KMS-11 (cell line): ENCODE data around the gene ZAP70.

Experiments
- H2AFZ ChIP-seq: fragments of 200-600 bp; sonication (generic); 2 replicates; pipeline ENCODE4 v1.6.1; 2016; ENCODE audit warnings: antibody characterized with exemption, mixed run types, low read depth
- H3K27ac ChIP-seq: fragments of 200-600 bp; sonication (generic); 2 replicates; pipeline ENCODE4 v1.6.1; 2016; ENCODE audit warnings: mild to moderate bottlenecking, mixed run types
- H3K27me3 ChIP-seq: fragments of 200-600 bp; sonication (generic); 2 replicates; pipeline ENCODE4 v1.6.1; 2017; ENCODE audit warnings: mild to moderate bottlenecking, low read depth, mixed run types, moderate library complexity; ENCODE audit not compliant: insufficient read depth
- H3K36me3 ChIP-seq: fragments of 200-600 bp; sonication (generic); 2 replicates; pipeline ENCODE4 v1.6.1; 2017; ENCODE audit warnings: mild to moderate bottlenecking, mixed run types; ENCODE audit not compliant: insufficient read depth
- H3K4me1 ChIP-seq: fragments of 200-600 bp; sonication (generic); 2 replicates; pipeline ENCODE4 v1.6.1; 2016; ENCODE audit warnings: mild to moderate bottlenecking, low read depth, mixed run types; ENCODE audit not compliant: poor library complexity, severe bottlenecking
- H3K4me2 ChIP-seq: fragments of 200-600 bp; sonication (generic); 2 replicates; pipeline ENCODE4 v1.7.0; 2016; ENCODE audit warnings: mild to moderate bottlenecking, mixed run types
- H3K4me3 ChIP-seq: fragments of 200-600 bp; sonication (generic); IDR thresholded peaks from 2 replicates; pipeline ENCODE4 v1.6.1; 2017; ENCODE audit warnings: low read depth, low read length, mixed read lengths; ENCODE audit not compliant: insufficient read depth
- H3K79me2 ChIP-seq: fragments of 200-600 bp; sonication (generic); 2 replicates; pipeline ENCODE4 v1.6.1; 2016; ENCODE audit warnings: low read depth, mixed run types; ENCODE audit not compliant: insufficient read depth
- H3K9ac ChIP-seq: fragments of 200-600 bp; sonication (generic); 2 replicates; pipeline ENCODE4 v1.6.1; 2016; ENCODE audit warnings: mild to moderate bottlenecking, mixed run types
- H4K20me1 ChIP-seq: fragments of 200-600 bp; sonication (generic); 2 replicates; pipeline ENCODE4 v1.6.1; 2016; ENCODE audit warnings: mild to moderate bottlenecking, mixed run types; ENCODE audit not compliant: insufficient read depth
- TF ChIP-seq, protein P1 (sequence below): fragments of 200-600 bp; sonication (generic); conservative IDR thresholded peaks from 2 replicates; pipeline ENCODE4 v1.6.1; 2017; ENCODE audit warnings: low read depth, mild to moderate bottlenecking, antibody characterized with exemption, low read length, moderate library complexity, mixed read lengths

The ZAP70 gene

DNA sequence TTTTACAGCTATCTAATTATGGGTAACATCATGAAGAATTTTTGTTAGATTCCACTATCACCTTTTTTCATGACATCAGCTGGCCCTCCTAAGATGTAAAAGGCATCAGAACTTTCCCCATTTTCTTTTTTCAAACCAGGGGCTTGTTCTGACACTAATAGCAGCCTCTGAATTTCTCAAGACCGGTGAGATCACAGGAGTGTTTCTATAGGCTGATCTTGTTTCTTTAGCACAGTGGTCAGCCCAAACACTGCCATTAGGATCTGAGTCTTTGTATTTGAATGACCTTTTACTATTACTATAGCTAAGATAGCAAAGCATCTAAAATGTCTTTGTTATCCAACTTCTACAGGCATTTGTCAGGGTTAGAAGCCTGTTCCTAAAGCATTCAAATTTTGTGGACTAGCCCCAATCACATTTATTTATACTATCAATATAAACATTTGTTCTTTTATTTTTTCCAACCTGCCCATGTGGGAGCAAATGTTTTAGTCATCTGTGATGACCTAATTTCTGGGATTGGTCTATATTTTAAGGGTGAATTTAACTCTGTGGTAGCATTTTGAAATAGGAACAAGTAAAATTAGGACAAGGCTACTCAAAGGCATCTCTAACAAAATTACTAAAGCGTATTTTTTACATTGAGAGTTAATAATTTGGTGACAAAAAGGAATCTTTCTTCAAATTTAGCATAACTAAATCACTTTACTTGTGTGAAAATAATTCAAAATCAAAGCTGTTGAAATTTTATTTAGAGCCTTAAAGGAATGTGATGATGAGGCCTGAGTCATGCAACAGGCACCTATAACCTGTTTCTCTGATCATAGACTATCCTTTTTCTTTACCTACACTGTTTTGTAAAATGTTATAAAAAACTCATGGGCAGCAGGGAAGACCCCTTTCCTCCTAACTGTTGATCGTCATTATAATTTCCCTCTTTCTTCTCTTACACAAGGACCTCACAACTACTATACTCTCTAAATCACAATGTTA lies 39.3 kb downstream of the ZAP70 start:
- Histone ChIP-seq H3K4me3 (no peak overlapping the region), H3K79me2 (no peaks in the 10 kb centered on the region), H3K9ac (no peak overlapping the region), H3K36me3 (no peaks in the 10 kb centered on the region), H3K27me3 (no peaks in the 10 kb centered on the region), H2AFZ (no peak overlapping the region), H3K27ac (no peak overlapping the region), H4K20me1 (no peaks in the 10 kb centered on the region), H3K4me1 (no peaks in the 10 kb centered on the region), H3K4me2 (no peak overlapping the region)
- TF ChIP-seq, protein P1, sequence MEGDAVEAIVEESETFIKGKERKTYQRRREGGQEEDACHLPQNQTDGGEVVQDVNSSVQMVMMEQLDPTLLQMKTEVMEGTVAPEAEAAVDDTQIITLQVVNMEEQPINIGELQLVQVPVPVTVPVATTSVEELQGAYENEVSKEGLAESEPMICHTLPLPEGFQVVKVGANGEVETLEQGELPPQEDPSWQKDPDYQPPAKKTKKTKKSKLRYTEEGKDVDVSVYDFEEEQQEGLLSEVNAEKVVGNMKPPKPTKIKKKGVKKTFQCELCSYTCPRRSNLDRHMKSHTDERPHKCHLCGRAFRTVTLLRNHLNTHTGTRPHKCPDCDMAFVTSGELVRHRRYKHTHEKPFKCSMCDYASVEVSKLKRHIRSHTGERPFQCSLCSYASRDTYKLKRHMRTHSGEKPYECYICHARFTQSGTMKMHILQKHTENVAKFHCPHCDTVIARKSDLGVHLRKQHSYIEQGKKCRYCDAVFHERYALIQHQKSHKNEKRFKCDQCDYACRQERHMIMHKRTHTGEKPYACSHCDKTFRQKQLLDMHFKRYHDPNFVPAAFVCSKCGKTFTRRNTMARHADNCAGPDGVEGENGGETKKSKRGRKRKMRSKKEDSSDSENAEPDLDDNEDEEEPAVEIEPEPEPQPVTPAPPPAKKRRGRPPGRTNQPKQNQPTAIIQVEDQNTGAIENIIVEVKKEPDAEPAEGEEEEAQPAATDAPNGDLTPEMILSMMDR: no peak

DNA sequence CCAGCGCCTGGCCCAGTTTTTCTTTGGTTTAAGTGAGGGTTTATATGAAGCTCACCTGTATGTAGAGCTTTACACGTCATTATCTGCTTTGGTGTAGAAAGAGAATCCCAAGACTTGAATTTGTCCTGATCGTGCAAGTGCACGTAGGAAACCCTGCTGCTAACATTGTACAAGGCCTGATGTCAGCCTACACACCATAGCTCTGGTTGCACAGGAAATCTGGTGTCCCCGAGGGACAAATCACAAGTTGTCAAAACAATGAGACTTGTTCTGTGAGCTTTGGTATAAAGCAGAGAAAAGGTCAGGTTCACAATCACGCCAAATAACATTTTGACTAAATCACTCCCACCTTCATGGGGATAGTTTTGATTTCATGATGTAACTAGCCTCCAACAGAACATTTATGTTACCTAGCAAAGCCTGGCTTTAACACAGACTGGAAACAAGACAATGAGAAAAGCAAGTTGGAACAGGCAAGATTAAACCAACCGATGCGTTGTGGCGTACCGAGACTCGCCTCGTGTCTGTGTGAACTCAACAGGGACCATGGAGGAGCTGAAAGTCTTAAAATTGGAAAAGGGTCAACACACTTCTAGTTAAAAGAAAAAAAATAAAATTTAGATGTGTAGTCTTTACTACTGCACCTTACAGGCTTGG lies 41.4 kb downstream of the ZAP70 start:
- H3K4me3 ChIP-seq: no peak overlapping the region
- TF ChIP-seq, protein P1: no peak

DNA sequence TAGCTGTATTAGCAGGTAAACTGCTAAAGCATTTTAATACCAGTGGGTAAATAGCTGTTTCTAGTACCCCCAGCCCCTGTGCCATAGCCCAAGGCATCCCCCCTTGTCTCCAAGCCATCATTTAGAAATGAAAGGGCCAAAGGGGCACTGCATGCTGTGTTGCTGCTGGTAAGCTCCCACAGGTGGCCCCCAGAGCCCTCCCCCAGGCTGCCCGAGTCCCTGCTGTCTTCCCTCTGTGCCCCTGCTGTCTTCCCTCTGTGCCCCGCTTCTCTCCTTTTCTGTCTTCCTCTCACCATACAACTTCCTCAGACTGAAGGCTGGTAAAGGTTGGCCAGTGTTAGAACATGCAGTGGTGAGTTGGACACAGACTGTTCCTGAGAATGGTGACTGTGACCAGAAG lies 42.1 kb downstream of the ZAP70 start:
- H2AFZ ChIP-seq: no peak overlapping the region
- H3K4me3 ChIP-seq: no peak overlapping the region
- no peaks in the 10 kb centered on the region for H3K36me3 ChIP-seq
- H3K9ac ChIP-seq: no peak overlapping the region
- no peaks in the 10 kb centered on the region for H4K20me1 ChIP-seq
- no peak overlapping the region for H3K27ac ChIP-seq
- H3K79me2 ChIP-seq: no peaks in the 10 kb centered on the region
- TF ChIP-seq, protein P1: no peak
- H3K4me2 ChIP-seq: no peak overlapping the region
- no peaks in the 10 kb centered on the region for H3K4me1 ChIP-seq
- H3K27me3 ChIP-seq: no peaks in the 10 kb centered on the region

More for the DNA sequence above, 41.4 kb downstream of the ZAP70 start:
- Histone ChIP-seq H3K27ac (no peak overlapping the region), H4K20me1 (no peaks in the 10 kb centered on the region), H2AFZ (no peak overlapping the region), H3K27me3 (no peaks in the 10 kb centered on the region), H3K4me1 (no peaks in the 10 kb centered on the region), H3K36me3 (no peaks in the 10 kb centered on the region), H3K79me2 (no peaks in the 10 kb centered on the region), H3K9ac (no peak overlapping the region), H3K4me2 (no peak overlapping the region)

DNA sequence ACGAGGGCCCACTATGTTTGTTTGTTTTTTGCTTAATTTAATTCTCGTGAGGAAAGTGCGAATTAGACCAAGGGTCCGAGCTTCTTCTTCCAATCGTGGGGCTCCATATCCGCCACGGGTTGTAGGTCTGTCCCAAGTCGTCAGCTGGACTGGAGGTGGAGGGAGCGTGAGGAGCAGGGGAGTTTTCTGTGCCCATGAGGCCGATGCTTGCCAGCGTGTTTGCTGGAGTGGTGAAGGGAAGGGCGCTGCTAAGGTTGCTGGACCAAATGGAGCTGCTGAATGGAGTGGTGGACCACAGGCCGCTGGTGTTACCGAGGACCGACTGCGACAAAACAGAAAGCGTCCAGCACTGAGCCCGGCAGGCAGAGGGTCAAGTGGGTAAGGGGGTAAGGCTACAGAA lies 43.7 kb downstream of the ZAP70 start:
- Histone ChIP-seq H2AFZ (no peak overlapping the region), H3K4me1 (no peaks in the 10 kb centered on the region), H3K9ac (no peak overlapping the region), H3K27me3 (no peaks in the 10 kb centered on the region), H3K79me2 (no peaks in the 10 kb centered on the region), H3K4me3 (no peak overlapping the region), H3K27ac (no peak overlapping the region), H3K4me2 (no peak overlapping the region), H4K20me1 (no peaks in the 10 kb centered on the region), H3K36me3 (no peaks in the 10 kb centered on the region)
- TF ChIP-seq, protein P1: no peak
